Stimulated activated CD8-positive, alpha-beta memory T cell treated with anti-CD3 and anti-CD28 coated beads, Interleukin-7, amount 100 ng/mL, for 24 hours (primary cell): Measurements from ENCODE around the gene GRIA2.
"Not testable (repeated sequence)": the region's sequence is repeated elsewhere in the genome, so short reads cannot be mapped to it uniquely, and the experiment has no call there.

Source experiments
- DNase-seq: peaks from one replicate; pipeline ENCODE4 v3.0.0-alpha.2; 2020; ENCODE audit warnings: low read depth

The GRIA2 gene

DNA sequence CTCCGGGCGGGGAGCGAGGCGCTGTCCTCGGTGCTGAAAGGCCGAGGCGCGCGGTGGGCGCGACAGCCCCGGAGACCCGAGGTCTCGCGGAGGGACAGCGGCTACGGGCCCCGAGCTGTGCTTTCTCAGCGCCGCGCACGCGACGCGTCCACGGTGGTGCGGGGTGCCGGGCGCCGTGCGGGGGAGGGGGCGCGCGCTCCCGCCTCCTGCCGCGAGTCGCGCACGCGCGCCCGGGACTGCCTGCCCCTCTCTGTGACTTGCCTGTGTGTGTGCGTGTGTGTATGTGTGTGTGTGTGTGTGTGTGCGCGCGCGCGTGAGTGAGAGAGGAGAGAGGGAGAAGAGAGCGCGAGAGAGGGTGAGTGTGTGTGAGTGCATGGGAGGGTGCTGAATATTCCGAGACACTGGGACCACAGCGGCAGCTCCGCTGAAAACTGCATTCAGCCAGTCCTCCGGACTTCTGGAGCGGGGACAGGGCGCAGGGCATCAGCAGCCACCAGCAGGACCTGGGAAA lies at the start of gene GRIA2:
Gene GRIA2 (plus strand): TSS at position 358 of the 511 bp plus-strand sequence. CDS start 315 bp downstream, outside the sequence.
- no peak for DNase-seq

DNA sequence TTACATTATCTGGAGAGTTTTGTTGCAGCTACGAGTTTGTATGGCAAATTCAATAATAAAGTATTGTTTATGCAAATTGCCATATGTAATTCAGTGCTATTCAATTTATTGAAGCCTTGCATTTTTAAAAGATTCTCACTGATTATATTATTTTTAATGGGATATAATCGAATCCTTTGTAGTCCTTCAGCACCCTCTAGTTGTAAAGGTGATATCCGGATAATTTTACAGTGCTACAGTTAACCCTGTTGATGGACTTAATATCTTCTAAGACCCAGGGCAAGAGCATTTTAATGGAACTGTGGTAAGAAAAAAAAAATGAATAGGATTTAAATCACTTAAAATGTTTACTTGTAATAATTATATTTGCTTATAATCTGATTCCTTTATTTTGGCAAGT lies 48.5 kb upstream of the GRIA2 start:
- DNase-seq, result no peak

DNA sequence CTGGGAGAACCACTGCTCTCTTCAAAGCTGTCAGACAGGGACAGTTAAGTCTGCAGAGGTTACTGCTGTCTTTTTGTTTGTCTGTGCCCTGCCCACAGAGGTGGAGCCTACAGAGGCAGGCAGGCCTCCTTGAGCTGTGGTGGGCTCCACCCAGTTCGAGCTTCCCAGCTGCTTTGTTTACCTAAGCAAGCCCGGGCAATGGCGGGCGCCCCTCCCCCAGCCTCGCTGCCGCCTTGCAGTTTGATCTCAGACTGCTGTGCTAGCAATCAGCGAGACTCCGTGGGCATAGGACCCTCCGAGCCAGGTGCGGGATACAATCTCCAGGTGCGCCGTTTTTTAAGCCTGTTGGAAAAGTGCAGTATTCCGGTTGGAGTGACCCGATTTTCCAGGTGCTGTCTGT lies 40.3 kb upstream of the GRIA2 start:
- DNase-seq, result not testable (repeated sequence)

DNA sequence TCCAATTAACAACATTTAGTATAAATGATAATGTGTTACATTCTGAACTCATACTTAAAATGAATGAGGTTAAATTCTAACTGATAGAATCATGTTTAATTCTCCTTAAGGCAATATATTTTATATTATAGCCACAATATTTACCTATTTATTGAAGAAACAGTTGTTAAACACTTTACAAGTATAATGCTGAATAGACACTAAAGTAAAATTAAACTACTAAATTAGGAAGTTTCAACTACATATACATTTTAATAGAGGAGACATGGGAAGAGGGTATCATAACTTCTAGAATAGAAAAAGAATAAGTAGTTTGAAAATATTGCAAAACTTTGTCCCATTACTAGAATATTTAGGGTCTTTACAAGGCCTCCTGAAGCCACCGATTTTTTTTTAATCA lies 36.2 kb upstream of the GRIA2 start:
- no peak for DNase-seq

DNA sequence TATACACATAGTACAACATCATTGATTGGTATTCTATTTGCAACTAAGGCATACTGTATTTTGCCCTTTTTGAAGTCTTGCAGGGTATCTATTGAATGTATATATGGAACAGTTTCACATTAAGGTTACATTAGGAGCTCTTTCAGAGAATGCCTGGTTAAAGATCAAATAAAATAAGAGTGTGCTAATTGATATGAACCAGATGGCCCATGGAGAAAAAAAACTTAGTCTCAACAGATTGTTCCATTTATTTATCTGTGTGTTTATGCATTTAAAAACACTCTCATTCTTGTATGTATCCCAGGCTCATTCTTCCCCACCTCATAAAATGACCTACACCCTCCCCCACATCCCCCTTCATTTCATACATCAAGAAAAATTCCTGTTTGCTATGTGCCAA lies 35.2 kb upstream of the GRIA2 start:
- no peak for DNase-seq

DNA sequence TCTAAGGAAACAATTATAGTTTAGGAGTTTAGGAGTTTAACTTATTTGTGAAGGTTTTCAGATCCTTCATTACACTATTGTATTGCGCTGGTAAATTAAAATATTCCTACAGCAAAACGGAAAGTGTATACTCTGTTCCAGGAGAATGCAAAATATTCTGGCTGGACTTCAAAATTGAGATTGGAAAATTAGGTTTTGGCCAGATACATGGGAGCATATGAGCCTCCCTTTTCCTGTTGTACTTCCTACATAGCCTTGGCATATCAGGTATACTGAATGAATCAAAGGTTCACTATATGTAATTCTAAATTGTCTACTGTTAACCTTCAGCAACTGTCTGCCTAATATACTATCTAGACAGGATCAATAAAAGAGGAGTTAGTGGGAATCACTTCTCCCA lies 25.2 kb upstream of the GRIA2 start:
- DNase-seq, result no peak

DNA sequence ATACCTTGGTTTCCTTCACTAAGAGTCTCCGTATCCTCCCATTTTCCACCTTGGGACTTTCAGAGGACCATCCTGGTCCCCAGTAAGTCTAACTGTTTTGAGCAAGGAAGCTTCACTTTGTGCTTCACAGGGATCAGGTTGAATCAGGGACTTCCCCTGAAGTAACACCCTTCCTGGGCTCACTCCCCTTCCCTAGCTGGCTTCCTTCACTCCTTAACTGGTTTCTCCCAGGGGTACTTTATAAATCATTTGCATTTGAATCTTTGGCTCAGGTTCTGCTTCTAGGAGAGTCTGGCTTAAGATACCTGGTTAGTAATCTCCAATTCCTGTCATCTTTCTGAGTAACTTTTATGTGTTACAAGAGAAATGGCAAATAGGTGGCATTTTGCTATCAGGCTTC lies 24.5 kb upstream of the GRIA2 start:
- DNase-seq, result no peak

DNA sequence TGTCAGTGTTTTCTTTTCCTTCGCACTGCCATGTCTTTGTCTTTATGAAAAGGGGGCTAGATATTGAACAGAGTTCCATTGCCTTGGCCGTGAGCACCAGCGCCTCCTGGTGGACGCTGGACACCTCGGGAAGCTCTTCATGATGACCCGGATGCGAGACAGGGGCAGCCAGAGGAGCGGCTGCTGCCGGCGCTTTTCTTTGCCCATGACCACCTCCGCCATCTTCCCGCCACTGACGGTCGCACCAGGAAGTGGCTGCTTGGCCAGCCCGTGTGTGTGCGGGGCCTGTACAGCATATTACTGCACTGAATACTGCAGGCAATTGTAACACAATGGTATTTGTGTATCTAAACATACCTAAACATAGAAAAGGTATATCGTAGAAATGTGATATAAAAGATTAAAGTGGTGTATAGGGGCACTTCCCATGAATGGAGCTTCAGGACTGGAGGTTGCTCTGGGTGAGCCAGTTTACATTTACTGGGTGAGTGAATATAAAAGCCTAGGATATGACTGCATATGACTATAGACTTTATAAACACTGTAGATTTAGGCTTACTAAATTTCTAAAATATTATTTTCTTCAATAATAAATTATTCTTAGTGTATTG lies 15.8 kb upstream of the GRIA2 start:
- no peak for DNase-seq

DNA sequence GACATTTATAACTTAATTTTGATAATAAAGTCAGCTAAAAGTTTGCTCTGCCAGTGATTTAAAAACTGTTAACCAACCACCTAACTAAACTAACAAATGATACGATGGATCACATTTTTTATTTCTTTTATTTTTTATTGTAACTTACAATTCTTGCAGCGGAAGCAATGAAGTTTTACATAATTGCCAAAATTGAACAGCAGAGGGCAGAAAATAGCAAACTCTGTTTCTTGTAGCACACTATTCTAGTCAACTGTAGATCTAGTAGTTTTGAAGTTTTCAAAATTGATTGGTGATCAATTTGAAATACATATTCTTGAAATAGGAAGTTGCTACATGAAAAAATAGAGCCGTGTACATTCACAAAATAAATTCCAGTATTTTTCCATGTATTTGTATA lies 2.8 kb upstream of the GRIA2 start:
- no peak for DNase-seq

DNA sequence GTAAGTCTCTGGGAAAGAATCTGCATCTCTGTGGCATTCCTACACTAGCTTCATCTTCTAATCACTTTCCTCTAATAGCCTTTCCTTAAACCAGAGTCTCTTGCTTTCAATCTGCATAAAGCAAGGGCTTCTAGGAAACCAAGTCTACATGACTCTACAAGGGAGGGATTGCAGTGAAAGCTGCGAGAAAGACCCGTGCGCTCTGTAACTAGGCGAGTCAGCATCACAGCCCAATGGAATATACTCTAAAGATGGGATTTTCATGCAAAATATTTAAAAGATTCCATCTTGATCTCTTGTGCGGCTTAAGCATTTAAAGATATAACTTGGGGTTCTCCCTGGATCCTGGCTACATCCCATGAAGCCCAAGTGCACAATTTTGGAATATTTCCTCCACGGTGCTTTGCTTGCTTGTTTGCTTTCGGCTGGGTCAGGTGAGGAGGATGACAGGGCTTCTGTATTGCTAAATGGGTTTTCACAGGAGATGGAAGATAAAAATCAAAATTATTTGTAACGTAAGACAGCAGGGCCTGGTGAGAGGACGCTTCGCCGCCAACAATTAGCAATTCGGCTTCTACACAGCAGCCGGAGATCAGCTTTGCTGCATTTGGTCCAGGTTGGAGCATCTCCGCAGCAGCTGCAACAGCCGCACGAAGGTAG lies 687 bp upstream of the GRIA2 start:
- no peak for DNase-seq

DNA sequence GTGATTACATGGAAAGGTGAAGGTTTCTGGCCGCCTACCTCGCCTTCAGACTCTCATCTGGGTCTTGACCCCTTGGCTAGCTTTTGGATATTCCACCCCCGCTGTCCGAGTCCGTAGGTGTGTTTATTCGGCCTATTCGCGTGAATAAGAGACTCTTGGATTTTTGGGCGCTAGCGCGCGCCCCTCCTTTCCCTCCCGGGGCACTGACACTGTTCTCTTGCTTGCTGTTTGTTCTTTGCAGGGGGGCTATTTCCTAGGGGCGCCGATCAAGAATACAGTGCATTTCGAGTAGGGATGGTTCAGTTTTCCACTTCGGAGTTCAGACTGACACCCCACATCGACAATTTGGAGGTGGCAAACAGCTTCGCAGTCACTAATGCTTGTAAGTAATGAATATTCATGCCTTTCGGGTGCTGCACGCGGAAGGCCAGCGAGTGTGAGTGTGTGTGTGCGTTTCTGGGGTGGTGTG lies 932 bp downstream of the GRIA2 start:
- no peak for DNase-seq

DNA sequence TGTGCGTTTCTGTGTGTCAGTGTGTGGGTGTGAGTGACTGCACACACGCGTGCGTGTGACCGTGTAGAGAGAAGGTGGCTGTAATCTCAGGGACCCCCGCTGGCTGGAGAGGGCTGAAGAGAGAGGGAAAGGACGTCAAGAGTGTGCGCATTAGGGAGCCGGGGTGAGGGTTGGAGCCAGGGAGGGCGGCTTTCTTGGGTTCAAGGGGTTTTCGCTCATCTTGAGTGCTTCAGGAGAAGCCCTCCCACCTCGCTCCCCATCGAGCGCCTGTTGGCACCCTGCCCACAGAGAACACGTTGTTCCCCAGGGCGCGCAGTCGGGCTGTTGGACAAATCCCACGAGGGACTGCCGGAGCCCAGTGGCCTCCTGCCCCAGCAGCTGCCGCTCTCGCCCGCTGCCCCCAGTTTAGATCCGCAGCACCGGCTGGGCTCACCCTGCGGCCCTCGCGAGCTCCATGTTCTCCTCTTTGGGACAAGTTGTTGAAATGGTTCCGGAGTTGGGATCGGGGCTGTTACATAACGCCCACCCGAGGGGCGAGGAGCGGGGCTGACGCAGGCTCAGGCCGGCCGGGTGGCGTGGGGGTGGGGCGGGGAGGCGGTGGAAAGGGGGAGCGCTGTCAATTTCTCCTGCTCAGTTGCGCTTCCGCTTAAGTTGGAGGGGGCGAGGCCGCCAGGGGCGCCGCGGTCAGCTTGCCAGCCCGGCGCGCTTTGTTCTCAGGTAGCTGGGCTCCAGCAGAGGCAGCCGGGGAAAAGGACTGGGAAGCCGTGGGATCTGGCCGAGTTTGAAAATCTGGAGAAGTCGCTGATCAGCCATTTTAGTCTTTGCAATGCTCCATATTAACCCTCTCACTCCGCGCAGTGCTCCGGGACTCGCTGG lies 1.6 kb downstream of the GRIA2 start:
- DNase-seq, result no peak

DNA sequence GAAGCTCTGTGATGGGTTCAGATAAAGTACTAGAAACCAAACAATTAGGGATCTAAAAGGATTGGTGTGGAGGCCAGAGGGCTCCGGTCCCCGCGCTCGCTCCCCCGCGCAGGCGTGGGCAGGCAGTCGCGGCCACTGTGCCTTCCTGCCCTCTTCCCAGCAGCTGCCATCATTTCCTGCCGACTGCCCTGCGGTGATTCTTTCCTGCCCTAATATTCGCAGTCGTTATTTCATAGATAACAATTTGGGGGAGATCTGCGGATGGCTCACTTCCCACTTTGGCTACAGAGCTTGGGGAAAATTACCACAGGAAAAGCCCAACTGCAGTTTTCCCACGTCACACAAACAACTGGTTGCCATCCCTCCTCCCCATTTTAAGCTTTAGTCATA lies 2.2 kb downstream of the GRIA2 start:
- DNase-seq, result no peak

DNA sequence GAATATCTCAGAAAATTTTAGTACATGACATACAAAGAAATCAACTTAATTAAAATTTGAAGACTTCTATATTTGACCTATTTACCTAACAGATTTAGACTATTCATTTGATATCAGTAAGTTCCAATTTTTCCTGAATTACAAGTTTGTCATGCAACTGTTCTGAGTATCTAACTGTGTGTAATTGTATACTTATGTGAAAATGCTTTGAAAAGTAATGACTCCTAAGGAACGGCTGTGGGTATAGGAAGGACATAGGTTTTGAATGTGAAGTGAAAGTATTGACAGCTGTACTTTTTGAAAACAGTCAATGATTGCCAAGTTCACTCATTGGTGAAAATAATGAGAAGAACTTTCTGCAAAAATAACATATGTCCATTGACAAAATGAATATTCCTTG lies 2.9 kb downstream of the GRIA2 start:
- no peak for DNase-seq

DNA sequence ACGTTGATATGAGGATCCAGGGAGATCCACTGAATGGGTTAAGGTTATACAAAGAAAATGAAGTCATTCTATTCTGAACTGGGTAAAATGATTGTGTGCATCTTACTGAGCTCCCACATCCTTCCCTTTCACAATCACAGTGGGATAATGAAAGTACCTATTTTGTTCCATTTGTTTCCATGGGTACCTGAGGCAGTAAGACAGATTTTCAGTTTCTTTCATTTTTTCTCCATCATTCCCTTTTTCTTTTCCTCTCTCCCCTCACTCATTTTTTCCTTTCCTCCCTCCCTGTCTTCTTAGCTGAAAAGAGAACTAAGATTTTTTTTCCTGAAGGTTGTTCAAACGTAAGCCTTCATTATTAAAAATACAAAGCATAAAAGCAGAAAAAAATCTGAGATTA lies 4.6 kb downstream of the GRIA2 start:
- DNase-seq, result no peak

DNA sequence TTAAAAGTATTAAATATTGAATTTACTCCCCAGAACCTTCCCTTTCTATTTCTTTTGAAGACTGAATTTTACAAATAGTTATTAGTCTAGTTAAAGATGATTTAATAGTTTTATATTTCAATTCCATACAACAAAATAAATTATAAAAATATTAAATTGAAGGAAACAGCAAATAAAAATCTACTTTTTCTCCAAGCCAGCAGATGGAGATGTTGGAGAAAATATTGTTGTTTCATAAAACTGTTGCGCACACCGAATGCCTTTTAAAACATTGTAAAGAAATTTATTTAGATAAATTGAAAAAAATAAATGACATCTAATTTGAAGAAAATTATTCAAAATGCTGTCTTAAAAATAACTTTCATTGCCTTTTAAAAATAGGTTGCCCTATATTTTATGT lies 5.5 kb downstream of the GRIA2 start:
- no peak for DNase-seq

DNA sequence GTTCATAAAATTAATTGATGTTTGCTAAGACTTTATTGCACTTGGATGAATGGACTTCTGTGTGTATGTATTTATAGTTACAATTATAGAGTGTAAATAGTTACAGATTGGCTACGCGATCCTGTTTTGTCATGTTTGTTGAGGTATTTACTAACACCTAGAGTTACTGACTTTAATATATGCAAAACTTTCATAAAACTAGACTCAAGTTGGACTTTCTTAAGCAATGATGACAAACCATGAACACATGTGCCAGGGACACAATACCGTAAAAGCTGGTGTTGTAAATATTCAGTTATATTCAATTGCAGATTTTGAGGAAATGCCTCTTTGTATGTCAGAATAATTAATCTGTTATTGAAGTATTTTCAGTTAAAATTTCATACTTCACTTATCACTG lies 6.1 kb downstream of the GRIA2 start:
- no peak for DNase-seq

DNA sequence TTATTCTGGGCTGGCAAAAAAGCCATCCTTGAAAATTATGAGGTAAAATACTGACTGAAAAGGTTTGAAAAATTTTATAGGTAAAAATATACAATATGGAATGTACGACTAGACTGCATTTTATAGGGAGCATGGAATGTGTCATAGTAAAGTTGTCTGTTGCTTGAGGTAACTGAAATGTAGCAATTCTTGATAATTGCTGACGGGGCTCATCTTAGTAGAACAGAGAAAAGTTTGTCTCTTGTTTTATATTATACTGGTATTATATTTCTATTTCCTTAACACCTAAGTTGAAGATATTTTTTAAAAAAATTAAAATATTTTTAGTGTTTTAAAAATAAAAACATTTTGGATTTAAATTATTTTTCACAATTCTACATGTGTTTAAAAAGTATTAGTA lies 11.0 kb downstream of the GRIA2 start:
- no peak for DNase-seq

DNA sequence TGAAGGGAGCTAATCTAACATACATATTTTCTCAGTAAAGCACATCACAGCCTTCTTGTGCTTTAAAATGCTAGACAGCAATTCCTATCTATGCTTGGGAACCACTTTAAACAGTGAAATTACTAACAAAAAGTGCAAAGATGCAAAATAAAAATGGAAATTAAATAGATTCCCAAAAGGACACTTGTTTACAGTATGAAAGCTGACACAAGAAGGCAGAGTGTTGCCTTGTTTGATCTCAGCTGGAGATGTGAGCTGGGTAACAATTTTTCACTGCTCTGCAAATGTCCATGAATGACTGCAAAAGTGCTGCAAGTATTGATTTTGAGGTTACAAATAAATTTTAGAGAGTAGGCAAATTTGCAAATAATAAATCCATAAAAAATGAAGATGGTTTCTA lies 22.3 kb downstream of the GRIA2 start:
- no peak for DNase-seq

DNA sequence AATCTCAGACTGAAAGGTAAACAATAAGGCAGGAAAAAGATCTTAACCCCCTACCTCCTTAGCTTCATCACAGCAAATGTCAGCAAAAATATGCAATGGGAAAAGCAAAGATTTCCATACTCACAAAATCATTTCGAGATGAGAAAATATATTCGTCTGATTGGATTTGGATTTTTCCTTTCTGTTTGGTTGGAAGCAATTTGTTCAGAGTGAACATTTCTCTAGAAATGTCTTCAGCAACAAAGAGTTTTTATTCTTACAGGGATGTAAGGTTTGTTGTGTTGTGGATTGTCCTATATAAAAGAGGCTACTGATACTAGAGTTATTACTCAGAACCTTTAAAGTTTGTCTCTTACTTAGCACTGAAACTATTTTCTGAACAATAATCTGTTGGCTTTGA lies 23.8 kb downstream of the GRIA2 start:
- no peak for DNase-seq

DNA sequence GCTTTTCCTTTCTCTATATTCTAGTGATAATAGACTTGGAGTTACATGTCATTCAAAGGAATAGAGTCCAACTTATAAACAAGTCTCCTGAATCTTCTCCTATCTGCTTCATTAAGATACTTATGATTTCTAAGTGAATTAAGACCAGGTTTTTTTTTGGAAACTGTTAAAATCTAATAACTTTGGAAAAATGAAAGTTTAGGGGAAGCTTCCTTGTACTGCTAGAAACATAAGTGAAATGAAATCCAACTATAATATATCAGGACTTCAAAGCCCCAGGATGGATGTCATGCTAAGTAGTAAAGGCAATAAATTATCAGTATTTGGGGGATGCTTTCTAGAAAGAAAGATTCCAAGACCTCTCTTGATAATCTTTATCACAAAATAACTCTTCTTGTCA lies 24.8 kb downstream of the GRIA2 start:
- DNase-seq, result no peak

DNA sequence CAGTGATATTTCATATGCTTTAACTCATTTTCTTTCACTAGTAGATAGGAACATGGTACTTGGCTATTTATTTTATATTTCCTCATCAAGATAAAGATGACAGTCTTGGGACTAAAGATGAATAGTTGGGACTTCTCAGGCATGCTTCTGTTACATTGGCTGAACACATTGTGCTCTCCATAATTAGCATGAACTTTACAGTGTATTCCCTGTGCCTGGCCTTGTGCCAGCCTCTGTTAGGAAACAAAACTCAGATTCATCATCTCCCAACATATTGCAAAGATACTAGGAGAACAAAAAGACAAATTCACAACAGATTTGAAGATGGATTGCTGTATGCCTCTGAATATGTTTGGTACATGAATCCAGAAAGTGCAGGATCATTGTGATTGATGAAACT lies 26.4 kb downstream of the GRIA2 start:
- no peak for DNase-seq

DNA sequence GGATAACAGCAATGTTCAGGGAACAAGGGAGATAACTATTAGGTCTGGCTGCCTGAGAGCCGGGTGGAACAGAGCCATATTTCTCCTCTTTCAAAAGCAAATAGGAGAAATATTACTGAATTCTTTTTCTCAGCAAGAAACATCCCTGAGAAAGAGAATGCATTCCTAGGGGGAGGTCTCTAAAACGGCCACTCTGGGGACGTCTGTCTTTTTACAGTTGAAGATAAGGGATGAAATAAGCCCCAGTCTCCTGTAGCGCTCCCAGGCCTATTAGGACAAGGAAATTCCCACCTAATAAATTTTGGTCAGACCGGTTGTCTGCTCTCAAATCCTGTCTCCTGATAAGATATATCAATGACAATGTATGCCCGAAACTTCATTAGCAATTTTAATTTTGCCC lies 37.6 kb downstream of the GRIA2 start:
- DNase-seq, result not testable (repeated sequence)
